ENCODE data around the gene PXDN. TPM values are rescaled to one million over a fixed set of nuclear protein-coding genes. Genes with fewer than 3 reads are reported as not detected.

Gene PXDN
- total RNA-seq, 1 experiment from 2014 or later = 146 TPM

- H3K9me3 Mint-ChIP-seq = peaks cover 15% of the 10 kb centered on the region
- H3K27me3 Mint-ChIP-seq (ENCODE audit: low read depth) = no peaks in the 10 kb centered on the region; the same call in 1 of the 2 replicates
- ATAC-seq (no peak), DNase-seq (ENCODE audit: low spot score) (no peak)
- H3K27ac Mint-ChIP-seq = no peak overlapping the region
- CTCF ChIA-PET = interaction anchor here (2.5 kb wide), 1 partner anchor 14 kb away, joined by 13 read pairs; no protein-coding TSS in a partner anchor
- peaks cover 29% of the 10 kb centered on the region for H3K4me1 Mint-ChIP-seq
- H3K36me3 Mint-ChIP-seq = peaks cover 23% of the 10 kb centered on the region
- H3K4me3 Mint-ChIP-seq = no peak overlapping the region
- TF ChIP-seq HMGXB4 (CRISPR knock-in tag; IDR thresholded peaks at IDR 0.05) = no peak
- no peak for TF ChIP-seq JUN (CRISPR knock-in tag; IDR thresholded peaks at IDR 0.05)
- TF ChIP-seq FOXJ3 (CRISPR knock-in tag; IDR thresholded peaks at IDR 0.05; ENCODE audit: borderline replicate concordance) = no peak
- no peak for TF ChIP-seq ARID4B (CRISPR knock-in tag; IDR thresholded peaks at IDR 0.05; ENCODE audit: borderline replicate concordance)
- TF ChIP-seq TP53 (CRISPR knock-in tag; IDR thresholded peaks at IDR 0.05) = no peak
- no peak for TF ChIP-seq E2F1 (CRISPR knock-in tag; IDR thresholded peaks at IDR 0.05)
- POLR2A ChIA-PET = no interaction called here
These were observed 7.3 kb downstream of the PXDN start for GRCh38 chr2:1736997-1737480.

GRCh38 chr2:1736045-1736444 is 8.3 kb downstream of the PXDN start:
- ChIA-PET POLR2A (no interaction called here), CTCF (interaction anchor here (1.5 kb wide), 1 partner anchor 15 kb away, joined by 7 read pairs; no protein-coding TSS in a partner anchor)
- Mint-ChIP-seq H3K27ac (peak overlapping the region; percentile 11), H3K27me3 (ENCODE audit: low read depth) (no peaks in the 10 kb centered on the region; the same call in 1 of the 2 replicates), H3K9me3 (peaks cover 15% of the 10 kb centered on the region), H3K4me1 (peaks cover 29% of the 10 kb centered on the region), H3K4me3 (no peak overlapping the region), H3K36me3 (peaks cover 23% of the 10 kb centered on the region)
- no peak for DNase-seq (ENCODE audit: low spot score)
- no peak for ATAC-seq
- no peak for TF ChIP-seq FOXP4 (CRISPR knock-in tag; IDR thresholded peaks at IDR 0.05)
- TF ChIP-seq JAZF1 (CRISPR knock-in tag; IDR thresholded peaks at IDR 0.05) = no peak
- TF ChIP-seq FOXK1 (CRISPR knock-in tag; IDR thresholded peaks at IDR 0.05) = no peak
- TF ChIP-seq PRRX2 (CRISPR knock-in tag; IDR thresholded peaks at IDR 0.05) = no peak
- TF ChIP-seq IRF1 (CRISPR knock-in tag; IDR thresholded peaks at IDR 0.05) = no peak
- TF ChIP-seq ESRRA (CRISPR knock-in tag; IDR thresholded peaks at IDR 0.05; ENCODE audit: borderline replicate concordance) = no peak
- no peak for TF ChIP-seq ZNF263 (CRISPR knock-in tag; IDR thresholded peaks at IDR 0.05; ENCODE audit: low read depth)
- no peak for TF ChIP-seq TP53 (CRISPR knock-in tag; IDR thresholded peaks at IDR 0.05)
- no peak for TF ChIP-seq ZNF512 (CRISPR knock-in tag; IDR thresholded peaks at IDR 0.05; ENCODE audit: borderline replicate concordance)
- no peak for TF ChIP-seq MLX (CRISPR knock-in tag; IDR thresholded peaks at IDR 0.05)
- no peak for TF ChIP-seq JUN (CRISPR knock-in tag; IDR thresholded peaks at IDR 0.05)
- TF ChIP-seq E2F4 (CRISPR knock-in tag; IDR thresholded peaks at IDR 0.05; ENCODE audit: borderline replicate concordance, low read depth) = no peak
